Hematopoietic multipotent progenitor cell treated with erythropoietin and hydrocortisone succinate and interleukin-3 and kit ligand, for 4 days (in vitro differentiated cells): ENCODE data around the gene DGKB.

Experiments
- DNase-seq: peaks from one replicate; pipeline ENCODE4 v3.0.0-alpha.2; 2015

DGKB gene

DNA sequence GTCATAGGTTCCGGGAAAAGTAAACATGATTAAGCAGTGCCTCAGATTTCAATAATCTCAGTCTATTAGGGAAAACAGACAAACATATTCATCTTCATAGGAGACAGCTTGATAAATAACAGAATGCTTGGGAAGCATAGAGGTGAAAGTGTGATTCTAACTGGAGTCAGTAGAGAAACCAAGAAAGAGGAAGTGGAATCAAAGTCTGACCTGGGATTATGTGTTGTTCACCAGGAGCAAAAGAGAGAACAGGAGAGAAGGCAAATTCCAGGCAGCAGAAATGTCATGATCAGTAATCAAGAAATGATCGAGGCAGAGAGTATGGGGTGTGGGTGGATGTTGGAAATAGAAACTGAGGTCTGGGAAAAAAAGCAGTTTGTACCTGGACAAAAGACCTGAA lies 43.7 kb downstream of the DGKB start:
- DNase-seq: no peak

DNA sequence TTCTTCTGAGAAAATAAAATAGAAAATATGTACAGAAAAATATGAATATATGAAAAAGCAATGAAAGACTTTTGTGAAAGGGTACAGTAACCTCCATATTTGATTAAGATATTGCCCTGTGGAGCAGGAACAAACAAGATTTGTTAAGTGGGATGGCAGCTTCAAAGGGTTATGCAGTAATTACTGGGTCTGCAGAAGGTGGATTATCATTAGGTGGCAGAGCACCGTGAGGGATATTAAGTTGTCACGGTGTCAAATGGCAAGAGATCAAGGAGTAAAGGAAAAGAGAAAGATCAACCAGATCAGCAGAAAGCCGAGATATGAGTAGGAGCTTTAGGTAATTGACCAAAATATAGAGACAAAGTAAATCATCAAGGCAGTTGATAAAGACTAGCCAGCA lies 44.1 kb downstream of the DGKB start:
- no peak for DNase-seq

DNA sequence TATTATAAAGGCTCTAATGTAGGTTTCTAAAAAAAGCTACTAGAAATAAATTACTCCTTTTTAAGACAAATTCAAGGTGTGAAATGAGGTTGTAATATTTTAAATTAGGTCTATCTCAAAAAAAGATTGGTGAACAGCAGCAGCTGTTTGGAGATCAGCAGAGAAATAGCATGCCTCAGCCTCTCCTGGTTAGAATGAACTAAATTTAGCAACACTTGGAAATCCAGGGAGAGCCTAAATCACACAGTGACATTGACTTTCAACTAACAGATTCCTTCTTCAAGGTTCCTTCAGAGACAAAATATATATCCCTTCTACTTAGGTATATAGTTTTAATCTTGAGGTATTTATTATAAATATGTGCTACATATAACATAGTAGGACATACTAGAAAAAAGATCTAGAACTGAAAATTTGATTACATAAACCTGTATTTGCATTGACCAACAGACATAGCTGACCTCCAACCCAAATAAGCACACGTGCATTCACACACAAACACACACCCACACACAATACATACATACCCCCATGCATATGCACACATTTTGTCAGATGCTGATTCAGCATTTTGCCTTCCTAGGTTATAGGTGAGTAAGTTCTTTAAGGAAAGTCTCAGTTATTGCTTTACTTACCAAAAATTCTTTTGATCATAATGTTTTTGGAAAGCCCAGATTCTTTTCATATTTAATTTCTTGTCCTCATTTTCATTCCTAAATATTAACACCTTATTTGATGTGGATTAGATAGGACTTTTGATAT lies 47.3 kb downstream of the DGKB start:
- DNase-seq: no peak

DNA sequence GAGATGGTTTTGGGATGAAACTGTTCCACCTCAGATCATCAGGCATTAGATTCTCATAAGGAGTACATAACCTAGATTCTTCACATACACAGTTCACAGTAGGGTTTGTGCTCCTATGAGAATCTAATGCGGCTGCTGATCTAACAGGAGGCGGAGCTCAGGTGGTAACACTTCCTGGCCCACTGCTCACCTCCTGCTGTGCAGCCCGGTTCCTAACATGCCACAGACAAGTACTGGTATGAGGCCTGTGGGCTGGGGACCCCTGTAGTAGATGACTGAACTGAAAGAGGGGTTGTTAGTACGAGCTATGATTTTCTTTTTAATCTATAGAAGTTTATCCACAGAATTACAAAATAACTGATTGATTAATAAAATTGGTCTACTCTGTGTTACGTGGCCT lies 48.1 kb downstream of the DGKB start:
- no peak for DNase-seq

DNA sequence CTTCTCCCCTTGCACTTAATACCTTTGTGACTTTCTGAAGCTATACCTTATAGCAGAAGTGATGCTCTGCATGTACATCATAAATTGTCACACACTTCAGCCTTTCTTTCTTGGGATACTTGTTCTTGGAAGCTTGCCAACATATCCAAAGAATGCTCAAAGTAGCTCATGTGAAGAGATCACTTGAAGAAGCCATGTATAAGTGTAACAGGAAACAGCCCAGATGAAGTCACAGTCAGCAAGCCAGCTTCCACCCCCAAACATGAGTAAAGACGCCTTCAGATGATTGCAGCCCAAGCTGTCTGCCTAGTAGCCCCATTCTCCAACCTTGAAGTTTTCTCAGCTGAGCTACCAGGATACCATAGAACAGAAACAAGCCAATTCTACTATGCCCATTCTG lies 50.9 kb downstream of the DGKB start:
- DNase-seq: no peak

DNA sequence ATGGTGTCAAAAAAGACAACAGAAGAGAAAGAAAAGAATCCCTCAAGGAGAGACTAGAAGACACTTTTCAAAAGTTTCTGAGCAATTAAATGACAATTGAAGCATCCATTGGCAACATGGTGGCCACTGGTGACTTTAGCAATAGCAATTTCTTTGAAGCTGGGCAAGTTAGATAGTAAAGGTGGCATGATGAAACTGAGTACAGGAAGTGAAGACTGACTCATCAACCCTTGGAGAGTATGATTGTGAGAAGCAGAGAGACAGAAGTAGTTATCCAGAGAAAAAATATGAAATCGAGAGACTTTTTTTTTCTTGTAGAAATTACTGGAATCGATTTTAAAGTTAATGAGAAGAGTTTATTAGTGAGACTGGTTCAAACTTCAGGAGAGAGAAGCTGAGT lies 52.5 kb downstream of the DGKB start:
- no peak for DNase-seq

DNA sequence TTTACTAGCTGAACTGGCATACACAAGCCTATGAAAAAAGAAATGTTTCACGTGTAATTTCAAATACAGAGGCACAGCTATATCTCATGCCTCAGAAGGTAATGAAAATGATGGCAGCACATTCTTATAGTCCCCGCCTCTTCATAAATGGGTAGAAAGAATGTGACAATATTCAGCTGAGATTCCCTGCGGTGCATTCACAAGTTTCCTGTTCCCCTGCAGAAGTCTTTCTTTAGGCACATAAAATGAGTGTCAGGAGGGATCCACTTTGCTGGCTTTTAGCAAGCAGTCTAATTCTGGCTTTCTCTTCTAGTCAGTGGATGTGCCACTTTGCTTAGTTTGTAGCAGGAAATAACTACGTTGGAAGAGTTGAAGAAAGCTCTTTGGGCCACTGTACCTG lies 56.1 kb downstream of the DGKB start:
- no peak for DNase-seq

DNA sequence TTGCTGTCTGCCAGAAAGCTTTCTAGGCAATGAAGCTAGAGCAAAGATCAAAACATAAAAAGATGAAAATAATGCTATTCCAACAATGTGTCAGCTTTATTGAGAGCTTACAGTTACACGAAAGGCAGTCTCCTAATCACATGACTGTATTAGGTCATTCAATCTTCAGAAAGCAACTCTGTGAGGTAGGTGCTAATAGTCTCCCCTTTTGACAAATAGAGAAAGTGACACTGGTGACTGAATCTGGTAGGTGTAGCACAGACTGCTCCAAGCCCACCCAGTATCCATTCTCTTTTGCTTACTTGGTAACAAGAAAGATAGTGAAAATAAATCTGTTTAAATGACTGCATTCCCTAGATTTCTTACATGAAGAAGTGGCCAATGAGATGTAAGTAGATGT lies 58.8 kb downstream of the DGKB start:
- DNase-seq: no peak

DNA sequence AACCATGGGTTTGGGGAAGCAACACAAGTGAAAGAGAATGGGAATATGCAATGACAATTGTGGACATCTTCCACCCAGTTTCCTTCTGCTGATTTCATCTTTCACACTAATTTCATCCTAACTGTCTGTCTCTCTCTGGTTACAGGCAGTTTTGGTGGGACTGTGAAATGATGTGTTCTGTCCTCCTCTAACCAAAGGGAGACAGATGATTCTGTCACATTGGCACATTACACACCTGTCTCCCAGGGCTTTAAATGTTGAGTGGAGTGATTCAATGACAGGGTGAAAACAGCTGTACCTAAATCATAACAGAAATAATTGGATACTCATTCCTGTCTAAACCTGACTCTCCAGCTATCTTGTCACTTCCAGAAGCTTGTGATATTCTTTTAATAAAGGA lies 60.0 kb downstream of the DGKB start:
- no peak for DNase-seq

DNA sequence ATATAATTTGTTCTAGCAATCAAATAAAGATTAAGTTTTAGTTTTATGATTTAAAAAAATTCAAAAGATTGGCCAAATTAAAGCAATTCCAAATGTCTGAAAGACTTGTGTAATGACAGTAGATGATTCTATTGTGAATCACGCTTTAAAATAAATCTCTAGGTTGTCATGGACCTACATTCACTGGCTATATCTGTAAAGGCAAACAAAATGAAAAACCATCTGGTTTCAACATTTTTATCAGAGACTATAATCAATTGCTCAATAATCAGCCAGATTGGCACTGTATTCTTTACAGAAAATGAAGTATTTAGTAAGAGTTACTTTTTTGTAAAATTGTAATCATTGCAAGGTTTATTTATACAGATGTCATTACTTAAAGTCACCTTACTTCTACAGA lies 60.7 kb downstream of the DGKB start:
- no peak for DNase-seq

DNA sequence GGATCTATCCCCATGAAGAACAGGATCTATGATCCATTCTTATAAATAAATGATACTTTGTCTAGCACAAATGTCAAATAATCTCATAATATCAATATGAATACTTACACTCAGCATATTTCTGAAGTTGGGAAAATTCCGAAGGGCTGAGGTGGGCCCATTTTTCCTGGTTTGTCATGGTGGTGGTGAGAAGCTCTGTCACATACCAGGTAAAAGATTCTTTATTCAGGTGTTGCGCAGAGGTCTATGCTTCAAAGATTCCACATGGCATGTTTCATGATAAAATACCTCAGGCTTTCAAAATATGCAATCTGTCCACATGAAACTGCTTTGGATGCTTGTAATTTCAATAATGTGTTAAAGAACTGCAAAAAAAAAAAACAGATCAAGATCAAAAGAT lies 61.5 kb downstream of the DGKB start:
- no peak for DNase-seq

DNA sequence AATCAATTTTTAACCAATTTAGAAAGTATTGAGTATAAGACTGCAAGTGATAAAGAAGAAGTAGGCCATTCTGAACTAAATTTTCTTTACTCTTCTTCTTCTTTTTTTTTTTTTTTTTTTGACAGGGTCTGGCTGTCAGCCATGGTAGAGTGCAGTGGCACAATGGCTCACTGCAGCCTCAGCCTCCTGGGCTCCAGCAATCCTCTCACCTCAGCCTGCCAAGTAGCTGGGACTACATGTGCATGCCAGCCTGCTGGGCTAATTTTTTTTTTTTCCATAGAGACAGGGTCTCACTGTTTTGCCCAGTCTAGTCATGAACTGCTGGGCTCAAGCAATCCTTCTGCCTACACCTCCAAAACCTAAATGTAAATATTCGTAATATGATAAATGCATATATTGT lies 63.2 kb downstream of the DGKB start:
- no peak for DNase-seq

DNA sequence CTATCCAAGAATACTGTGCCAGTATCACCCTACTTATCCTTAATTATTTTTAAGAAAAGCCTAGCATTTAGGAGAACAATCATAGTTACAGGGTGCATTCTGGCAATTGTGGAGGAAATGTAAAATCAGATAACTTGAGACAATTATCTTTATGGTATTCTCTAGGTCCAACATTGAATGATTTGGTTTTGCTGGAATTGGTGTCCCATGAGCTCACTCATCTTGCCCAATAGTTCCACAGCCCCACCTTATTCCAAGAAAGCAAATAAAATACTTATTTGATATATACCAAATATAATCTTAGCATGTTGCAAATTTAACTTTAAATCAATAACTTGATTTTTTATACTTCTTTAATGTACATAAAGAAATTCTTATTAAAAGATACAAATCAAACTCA lies 65.3 kb downstream of the DGKB start:
- DNase-seq: no peak

DNA sequence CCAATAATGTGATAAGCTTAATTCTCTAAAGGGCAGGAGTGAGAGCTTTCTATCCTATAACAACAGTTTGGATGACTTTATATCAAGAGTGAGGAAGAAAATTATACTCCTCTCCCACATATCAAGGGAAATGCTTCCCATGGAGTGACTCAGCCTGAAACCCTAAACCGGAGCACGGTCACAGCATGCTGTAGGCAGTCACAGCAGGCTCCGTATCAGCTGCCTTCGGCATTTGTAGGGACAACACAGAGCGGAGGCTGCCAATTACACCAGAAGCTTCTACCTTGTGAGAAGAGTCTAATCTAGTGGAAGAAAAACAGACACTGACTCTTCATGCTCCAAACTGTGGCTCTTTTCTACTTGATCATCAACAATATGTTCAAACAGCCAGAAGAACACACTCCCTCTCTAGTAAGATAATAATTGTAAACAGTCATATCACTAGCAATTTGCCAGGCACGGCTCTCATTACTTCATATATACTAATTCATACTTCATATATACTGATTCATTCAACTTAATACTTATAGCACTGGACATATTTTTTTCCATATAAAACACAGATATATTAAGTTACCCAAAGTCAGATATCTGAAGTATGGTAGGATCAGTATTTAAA lies 65.9 kb downstream of the DGKB start:
- no peak for DNase-seq

DNA sequence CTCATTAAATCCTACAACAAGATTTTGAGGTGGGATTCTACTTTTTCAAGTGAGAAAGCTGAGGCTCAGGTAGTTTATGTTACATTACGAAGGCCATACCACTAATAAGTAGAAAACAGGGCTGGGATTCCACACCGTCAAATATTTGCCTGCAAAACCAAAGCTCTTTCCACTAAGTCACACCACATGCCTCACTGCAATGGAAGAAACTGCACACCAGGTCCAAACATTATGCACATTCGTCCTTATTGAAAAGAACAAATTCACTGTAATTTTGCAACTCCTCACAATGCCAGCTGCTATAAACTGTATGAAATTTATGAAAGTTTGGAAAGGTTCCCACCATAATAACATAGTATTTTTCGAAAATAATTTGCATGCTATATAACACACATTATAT lies 66.5 kb downstream of the DGKB start:
- no peak for DNase-seq

DNA sequence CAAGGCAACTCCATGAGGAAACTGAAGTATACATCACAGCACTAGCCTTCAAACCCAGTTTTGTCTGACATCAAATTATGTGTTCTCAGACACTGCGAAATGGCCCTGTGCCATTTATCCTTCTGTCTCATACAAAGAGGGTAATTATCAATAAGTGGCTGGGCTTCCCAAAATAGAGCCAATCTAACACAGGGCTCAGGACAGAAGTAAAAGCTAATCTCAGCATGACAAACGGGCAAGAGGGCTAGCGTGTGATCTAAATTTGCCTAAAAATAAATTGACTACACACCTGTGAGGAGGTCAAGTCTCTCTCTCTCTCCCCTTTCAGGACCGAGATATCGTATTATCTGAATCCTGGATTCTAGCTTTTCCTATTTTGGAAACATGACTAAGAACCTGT lies 67.2 kb downstream of the DGKB start:
- no peak for DNase-seq

DNA sequence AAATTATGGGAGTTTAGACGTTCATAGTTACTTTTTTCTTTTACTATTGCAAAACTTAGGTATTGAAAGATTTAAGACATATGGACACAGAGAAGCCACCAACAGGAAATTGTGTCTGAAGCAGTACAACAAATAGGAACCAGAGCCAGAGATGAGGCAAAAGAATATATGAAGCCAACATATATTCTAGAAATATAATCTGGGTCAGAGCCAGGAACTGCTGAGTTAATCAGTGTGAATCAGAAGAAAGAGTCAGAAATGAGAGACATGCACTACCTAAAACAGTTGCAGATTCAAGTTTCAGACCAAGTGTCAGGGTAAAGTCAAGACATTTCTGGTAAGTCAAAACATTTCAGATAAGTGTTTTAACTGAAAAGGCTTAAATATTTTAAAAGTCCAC lies 67.7 kb downstream of the DGKB start:
- DNase-seq: no peak

DNA sequence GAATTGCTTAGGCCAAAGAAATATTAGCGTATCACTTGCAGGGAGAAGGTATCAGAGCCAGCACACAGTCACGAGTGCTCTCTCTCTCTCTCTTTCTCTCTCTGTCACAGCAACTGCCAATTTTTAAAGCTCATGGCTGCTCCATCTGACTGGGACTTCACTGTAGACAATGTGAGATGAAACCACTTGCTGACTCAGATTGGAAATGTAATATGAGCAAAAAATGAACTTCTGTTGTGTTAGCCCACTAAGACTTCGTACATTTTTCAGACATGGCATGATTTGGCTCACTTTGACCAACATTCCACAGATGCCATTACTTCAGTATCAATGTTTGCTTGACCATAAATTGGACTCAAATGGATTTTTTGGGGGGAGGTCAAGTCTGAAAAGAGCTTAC lies 68.1 kb downstream of the DGKB start:
- DNase-seq: no peak

DNA sequence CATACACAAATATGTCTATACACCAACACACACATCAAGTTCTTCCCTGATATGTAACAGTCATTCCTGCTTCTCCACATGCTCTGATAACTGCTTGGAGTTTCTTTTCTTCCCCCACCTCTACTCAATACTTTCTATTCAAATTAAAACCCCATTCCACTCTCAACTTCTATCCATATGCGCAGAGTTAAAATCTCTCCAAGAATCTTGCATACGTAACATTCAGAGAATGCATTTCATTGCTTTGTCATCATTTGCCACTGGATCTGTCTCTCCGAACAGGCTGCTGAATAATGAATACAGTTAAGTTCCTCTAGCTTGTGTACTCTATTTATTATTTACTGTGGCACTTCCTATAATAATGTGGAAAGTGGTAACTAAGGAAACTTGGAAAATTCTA lies 68.8 kb downstream of the DGKB start:
- DNase-seq: no peak

DNA sequence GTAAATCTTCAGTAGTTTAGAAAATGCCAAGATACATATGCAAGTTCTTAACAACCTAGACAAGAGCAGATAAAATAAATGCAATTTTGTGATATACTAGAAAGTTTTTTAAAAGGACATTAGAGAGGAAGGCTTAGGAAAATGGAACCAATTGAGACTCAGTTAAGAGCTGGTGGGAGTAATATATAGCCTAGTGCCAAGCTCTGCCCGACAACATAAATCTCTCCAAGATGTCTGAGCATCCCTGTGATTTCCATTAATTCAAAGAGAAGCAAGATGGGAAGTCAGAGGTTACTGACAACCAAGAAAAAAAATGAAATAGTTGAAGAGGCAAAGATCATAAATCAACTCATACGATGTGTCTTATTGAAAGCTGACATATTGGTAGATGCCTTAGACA lies 74.5 kb downstream of the DGKB start:
- DNase-seq: no peak

DNA sequence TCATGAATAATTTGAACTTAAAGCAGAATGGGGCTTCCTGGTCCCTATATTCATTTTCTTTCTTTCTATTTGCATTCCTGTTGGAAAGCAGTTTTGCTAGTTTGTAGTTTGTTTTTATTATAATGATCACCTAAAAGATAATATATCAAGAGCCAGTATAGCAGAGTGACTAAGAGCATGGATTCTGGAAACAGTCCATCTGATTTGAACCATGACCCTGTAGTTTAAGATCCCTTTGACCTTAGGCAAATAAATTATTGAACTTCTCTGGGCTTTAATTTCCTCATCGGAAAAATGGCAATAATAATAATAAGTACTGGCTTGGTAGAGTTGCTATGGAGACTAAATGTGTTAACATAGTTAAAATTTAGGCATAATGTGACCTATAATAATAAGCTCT lies 76.1 kb downstream of the DGKB start:
- DNase-seq: no peak

DNA sequence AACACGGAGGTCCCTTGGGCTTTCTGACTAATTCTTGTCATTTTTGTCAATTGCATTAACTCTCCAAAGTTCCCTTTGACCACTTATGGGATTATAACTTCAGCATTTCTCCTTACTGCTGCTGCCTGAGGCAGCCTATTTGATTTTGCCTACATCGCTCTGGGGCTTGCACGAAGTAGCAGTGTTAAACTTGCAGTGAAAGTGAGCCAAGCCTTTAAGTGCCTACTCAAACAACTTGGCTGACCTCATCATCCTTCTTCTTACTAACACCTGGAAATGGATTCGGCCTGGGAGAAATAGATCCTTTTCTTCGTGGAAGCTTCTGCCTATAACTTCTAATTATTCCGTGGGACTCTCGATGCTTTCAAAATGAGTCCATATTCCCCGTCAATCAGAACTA lies 76.6 kb downstream of the DGKB start:
- DNase-seq: no peak

DNA sequence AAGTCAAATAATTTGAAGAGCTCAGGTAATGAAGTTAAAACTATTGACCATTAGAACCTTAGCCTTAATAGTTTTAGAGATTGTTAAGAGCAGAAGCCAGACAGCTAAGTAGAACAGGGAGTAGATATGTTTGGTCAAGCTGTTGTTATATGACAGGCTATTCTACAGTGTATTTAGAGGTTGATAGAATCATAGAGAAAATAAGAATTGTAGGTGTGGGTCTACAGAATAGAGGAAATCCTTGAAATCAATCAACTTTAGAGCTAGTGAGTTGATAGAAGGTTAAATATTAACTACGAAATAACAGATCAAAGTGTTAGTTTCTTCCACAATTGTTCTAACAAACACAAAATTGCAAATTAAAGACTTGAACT lies 80.1 kb downstream of the DGKB start:
- no peak for DNase-seq

DNA sequence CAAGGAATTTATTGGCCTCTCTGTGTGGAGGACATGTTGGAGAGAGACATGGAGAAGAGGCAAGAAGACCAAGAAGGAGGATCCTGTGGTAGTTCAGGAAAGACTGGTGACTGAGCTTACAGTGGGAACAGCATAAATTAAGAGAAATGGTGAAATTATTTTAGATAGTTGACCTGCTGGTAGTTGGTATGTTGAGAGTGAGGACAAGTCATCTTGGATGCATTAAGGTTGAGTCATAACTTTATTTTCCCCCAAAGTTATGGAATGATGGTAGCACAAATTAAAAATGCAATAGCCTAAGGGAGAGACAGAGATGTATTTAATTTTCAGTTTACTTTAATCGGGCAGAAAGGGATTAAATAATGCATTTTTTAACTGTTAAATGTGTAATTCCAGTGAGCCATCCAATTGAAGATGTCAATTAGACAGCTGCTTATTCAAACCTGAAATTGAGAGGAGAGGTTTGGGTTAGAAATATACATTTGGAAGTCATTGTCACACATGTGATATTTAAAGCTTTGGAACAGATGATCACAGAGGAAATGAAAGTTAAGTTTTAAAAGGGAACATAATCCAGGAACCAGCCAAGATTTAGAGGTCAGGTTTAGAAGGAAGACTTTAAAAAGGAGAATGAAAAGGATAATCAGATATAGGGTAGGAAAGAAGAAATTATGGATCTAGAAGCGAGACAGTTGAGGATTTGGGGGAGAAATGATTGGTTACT lies 80.6 kb downstream of the DGKB start:
- DNase-seq: no peak

DNA sequence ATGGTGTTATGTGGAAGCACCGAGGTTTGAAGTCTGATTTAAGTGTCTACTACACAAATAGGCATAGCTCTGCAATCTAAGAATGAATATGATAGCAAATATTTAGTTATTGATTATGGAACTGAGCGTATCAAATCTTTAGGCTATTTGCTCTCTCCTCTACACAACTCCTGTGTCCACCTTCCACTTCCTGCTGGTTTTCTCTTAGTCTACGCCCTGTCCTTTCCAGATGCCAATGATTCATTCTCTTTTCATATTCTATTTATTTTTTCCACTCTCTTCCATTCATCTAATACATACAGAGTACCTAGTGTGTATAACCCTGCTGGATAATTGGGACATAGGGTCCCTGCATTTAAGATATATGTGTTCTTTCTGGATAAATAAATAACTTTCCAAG lies 83.7 kb downstream of the DGKB start:
- no peak for DNase-seq
